Measurements from ENCODE around the gene RPTOR.

RPTOR gene

DNA sequence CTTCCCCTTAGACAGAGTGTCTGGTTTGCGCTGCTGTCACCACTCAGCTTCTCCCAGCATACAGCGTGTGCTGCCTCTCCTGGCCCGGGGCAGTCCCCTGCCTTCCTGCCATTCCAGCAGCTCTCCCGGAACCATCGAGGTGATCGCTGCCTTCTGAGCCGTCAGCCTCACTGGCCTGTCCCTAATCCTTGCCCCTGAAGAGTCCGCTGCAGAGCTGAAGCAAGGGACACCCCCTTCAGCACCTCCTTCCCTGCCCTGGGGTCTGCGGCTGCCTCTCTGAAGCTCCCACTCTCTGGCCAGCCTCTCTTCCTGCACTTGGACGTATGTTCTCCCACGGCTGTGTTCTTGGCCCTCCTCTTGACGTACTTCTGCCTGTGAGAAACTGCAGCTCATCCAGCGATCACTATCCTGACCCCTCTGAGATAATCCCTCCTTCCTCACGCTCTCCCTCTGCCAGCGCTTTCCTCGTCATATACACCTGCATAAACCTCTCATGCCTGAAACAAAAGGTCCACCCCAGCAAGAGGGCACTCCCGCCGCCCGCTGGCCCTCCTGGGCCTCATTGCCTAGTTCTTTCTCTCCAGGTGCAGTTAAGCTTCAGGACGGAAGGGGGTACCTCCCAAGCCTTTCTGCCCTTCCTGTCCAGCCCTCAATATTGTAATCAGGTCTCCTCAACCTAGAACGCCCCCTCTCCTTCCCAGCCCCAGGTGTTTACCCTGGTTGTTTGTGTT is 226.4 kb downstream of the RPTOR start:
- no peak for FAIRE-seq

DNA sequence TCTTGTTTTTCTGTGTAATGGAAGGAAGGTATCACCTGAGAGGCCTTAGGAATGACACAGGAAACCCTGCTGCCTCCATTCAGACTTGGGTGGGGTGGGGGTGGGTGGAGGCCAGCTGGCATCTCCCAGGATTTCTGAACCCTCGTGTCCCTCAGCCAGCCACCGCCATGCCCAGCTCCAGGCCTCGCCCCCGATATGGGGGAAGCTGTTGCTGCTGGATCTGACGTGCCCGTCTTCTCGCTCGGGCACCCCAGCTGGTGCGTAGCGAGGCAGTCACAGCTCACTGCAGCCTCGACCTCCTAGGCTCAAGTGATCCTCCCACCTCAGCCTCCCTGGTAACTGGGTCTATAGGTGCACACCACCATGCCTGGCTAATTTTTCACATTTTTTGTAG is 227.0 kb downstream of the RPTOR start:
- FAIRE-seq = no peak

DNA sequence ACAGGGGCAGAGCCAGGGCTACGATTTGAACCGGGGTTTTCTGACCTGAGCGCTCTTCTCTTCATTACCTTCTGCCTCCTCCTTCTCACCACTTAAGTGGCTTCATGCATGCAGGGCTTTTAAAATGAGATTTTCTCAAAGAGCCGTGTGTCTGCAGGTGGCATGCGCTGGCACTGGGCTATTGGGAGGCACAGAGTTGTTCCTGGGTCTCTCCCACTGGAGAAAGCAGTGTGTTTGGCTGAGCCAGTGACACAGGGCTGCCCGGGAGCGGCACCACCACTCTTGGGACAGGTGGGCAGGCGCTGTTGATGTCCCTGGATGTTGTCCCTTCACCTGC is 228.2 kb downstream of the RPTOR start:
- no peak for FAIRE-seq

DNA sequence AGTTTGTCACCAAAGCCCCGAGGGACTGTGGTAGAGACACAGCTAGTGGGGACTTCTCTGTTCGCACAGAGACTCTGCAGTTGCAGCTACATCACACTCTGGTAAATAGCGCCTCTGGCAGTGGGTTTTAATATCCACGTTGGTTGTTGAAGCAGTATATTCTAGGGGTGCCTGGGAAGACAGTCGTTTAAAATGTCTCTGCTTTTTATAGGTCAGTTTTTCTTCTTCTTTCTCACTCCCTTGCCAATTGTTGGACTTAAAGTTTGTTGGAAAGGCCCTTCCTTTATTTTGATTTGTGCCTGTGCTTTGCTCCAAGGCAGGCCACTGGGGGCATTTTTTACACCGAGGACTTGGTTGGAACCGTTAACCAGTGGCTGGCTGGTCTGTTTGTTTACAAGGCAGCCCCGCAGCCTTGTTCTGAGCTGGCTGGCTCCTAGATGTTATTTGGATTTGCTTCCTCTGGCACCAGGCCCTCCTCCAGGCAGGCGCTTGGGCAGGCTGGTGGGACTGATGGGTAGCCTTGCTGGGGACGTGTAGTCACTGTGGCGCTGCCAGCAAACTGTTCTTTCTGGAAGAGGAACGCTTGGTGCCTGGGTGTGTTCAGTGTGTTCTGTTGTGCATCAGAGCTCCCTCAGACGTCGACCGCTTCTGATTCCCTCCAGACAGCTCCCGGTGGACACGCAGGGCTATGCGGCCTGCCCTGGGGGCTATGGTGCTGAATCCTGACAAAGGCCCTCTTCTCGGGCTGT is 228.8 kb downstream of the RPTOR start:
- FAIRE-seq = no peak

DNA sequence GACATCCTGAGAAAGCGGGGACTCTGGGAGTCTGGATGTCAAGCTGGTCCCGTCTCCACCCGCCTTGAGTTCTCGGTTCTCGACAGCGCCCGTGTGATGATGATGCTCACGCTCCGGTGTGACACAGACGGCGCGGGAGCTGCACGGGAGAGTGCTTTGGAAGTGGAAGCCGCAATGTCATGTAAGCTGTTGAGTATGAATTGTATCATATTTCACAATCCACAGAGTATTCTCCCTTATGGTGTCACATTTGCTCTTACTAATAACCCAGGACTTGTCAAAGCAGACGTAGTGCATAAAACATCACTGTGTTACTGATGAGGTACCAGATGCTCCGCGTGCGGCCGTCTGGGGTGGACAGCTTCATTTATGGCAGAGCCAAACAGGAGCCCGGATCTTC is 229.5 kb downstream of the RPTOR start:
- FAIRE-seq = no peak

DNA sequence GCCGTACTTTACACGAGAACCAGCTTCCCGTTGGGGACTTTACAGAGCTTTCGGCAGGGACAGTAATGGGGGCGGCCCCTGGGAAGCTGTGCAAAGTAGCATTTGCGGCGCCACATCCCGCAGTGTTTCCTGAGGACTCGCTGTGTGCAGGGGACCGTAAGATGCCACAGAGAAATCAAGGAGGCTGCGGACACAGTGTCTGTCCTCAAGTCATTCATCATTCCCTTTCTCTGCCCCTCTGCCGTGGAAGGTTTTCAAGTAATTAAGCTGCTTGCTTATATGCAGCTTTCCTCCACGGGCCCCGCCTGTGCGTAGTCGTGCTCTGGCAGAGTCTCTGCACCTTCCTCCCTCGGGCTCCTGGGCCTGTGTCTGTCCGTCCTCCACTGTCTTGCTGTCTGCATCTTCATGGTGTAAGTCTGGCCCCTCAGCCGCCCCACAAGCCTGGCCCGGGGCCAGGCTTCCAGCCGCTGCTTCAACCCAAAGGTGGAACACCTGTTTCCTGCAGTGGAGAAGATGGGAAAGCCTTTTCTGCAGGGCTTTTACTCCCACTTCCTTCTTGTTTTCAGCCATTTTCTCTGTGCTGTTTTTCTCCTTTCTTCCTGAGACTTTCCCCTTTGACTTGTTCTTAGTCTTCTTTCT is 230.1 kb downstream of the RPTOR start:
- no peak for FAIRE-seq

DNA sequence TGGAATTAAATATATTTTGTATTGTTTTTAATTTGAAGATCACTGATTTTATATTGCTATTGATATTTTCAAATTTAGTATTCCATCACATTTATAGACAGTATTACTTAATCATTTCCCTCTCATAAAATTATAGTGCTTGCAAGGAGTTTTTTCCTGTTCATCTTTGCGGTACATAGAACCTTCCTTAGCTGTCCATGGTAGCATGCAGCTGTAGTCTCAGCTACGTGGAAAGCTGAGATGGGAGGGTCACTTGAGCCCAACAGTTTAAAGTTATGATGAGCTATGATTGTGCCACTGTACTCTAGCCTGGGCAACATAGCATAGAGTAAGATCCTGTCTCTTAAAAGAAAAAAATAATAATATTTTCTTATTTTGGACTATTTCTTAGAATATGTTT is 231.2 kb downstream of the RPTOR start:
- no peak for FAIRE-seq

DNA sequence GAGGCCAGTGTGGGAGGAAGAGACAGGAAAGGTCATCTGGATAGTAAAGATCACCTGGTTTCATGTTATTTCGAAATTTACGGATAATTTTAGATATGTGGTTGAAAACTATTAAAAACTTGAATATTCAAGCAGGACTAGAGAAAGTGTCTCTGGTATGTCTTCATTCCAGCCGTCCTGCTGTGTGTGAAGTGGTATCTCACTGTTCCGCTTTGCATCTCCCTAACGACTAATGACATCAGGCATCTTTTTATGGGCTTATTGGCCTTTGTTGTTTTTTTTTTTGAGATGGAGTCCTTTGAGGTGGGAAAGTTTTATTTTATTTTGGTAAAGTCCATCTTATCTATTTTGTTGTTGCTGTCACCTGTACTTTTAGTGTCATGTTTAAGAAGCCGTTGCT is 232.6 kb downstream of the RPTOR start:
- FAIRE-seq = no peak

DNA sequence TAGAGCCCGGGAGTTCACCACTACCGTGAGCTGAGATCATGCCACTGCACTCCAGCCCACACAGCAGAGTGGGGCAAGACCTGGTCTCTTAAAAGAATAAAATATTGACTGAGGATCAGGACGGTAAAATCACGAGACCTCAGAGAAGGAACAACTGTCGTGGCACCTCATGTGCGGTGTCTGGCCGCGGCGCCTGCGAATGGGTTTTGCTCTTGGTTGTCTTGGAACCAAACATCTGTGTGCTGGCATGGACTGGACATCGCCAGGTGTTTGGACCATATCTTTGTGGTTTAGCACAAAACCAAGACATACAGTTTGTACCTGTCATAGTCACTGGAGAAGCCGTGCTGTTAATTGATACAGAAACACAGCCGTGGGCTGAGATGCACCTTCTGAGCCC is 234.1 kb downstream of the RPTOR start:
- FAIRE-seq = no peak

DNA sequence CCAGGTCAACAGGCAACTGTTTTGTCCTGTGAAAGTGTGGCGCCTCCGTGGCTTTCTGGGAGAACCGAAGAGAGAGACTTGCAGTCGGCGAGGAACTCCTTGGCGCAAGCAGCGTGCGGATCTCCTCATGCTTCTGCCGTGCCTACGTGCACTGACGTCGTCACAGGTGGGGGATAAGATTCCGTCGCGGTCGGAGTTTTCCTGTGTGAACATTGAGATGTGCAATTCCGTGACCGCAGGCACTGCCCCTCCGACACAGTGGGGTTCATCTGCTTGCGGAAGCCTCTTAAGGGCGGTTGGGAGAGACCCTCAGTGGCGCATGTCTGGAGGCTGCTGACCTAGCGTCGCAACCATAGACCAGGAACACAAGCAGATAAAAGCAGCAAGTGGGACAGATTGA is 234.7 kb downstream of the RPTOR start:
- no peak for FAIRE-seq

DNA sequence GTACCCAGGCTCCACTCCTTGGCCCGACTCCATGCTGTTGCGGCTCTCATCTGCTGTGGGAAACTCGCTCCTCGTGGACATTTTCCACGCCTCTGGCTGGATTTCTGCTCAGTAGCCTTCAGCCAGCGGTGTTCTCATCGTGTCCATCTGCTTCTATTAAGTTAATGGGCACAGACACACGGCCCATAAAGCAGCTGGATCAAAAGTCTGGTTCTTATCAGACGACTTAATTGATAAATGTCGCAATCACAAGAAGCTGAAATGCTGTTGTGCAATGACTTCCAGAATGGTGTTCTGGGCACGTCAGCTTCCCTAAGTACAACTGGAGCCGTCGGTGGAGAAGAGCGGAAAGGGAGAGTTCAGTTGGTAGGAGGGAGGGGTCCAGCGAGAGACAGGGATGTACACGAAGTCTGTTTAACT is 235.3 kb downstream of the RPTOR start:
- no peak for FAIRE-seq

DNA sequence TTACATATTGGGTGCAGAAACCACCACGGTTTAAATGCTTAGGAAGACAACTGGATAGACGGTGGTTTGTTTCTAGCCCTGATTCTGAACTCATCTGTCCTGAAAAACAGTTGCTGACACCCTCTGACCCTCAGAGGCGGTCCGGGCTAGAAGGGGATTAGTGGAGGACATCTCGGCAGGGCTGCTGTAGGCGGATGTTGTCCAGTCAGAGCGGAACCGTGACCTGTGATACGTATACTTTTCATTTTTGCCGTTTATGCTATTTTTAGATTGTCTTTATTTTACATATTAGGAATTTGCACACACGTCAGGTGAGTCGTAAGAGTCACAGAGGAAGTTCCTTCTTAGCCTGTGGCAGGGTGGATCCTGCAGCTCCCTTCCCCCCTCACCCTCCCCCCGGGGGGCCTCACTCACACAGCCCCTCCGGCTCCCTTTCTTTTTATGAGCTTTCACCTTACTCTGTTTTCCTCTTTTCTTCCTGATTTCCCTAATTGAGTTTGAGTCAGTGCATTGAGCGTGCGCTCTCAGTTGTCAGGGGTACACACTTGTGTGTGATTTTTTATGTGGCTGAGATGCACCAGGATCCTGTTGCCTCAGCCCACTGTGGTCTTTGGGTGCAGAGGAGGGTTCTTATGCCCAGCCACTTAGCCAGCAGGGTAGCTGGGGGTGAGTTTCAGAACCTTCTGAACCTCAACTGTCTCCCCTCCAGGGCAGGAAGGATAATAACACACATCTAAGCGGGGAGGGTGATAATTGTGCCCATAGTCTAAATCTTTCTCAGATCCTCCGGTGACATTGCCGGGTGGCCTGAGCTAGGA is 236.0 kb downstream of the RPTOR start:
- no peak for FAIRE-seq

DNA sequence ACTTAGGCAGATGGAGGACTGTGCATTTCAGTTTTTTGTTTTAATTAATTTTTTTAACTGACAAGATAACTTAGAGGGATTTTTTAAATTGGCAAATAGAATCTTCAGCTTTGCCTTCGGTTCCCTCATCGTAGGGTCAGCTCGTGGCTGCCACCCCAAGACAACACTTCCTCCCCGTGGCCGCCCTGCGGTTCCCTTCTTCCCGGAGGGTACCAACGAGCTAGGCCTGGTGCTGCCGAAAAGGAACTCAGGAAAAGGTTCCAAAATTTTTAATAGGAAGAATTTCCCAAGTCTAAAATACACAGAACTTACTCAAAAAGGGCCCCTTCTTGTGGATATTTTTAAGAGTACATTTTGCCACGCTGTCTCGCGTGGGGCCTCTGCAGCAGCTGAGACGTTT is 236.6 kb downstream of the RPTOR start:
- no peak for FAIRE-seq

DNA sequence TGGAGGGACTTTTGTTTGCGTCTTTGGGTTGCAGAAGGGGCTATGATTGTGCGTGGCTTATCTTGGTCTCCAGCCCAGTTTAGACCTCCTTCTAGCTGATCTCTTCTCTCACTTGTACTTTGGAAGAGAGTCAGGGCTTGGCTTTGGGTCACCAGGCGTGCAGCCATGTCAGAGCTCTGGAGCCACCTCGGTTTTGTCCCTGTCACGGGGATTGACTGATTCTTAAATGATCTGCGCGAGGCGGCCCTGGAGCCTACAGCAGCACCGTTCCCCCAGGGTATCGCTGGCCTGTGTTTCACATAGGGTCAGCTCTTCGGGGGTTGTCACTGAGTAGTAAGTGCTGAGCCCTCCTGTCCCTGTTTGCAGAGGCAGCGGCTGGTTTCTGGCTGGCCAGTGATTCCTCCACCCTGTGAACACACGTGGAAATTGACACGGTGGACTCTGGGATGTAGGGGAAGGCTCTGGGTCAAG is 237.2 kb downstream of the RPTOR start:
- no peak for FAIRE-seq

DNA sequence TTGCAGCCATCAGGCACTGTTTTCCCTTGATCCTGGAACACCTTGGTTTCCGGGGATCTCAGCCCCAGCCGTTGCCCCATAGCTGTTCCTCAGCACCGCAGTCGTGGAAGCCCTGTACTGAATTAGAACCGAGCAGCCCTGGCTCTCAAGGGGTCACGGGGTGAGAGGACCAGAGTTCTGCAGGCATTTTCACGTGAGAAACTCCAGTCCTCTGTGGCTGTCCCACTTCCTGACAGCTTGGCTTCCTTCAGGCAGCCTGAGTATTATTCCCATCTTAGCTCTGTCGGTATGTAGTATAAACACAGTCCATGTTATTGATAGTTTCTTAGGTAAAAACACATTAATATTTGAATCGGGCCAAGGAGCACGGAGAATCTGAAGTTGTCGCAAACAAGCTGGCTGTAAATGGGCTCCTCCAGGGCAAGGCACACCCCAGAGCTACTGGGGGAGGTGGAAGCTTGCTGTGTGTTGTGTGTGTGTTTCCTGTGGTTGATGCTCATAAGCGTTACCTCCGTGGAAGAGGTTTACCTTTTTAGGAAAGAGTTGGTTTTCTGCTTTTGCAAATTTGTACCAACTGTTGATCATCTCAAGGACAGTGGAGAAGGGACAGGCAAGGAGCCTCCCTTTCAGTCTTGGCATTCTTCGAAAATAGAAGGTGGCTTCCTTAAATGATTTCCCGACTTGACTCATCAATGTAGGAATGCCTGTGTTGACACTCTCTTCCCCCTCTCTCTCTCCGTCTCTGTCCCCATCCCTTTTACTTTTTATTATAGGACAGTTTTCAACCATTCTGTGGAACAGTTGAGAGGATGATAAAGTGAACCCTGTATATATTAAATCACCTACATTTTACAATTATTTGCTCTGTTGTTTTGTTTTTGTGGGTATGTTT is 238.1 kb downstream of the RPTOR start:
- no peak for FAIRE-seq

DNA sequence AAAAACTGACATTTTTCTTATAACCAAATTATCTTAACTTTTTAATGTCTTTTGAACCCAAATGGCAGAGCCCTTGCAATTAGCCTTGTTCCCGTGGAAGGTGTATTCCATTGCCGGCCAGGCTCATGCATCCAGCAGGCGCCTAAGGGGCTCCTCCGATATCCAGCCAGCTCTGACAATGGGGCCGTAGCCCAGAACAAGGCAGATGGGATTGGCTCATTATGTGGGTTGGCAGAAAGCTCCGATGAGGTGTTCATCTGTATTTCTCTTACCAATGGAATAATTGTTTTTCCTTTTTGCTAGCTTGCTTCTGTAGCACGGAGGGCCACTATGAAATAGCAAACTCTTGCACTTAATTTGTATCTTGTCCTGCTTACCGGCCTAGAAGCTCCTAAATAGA is 238.8 kb downstream of the RPTOR start:
- no peak for FAIRE-seq

DNA sequence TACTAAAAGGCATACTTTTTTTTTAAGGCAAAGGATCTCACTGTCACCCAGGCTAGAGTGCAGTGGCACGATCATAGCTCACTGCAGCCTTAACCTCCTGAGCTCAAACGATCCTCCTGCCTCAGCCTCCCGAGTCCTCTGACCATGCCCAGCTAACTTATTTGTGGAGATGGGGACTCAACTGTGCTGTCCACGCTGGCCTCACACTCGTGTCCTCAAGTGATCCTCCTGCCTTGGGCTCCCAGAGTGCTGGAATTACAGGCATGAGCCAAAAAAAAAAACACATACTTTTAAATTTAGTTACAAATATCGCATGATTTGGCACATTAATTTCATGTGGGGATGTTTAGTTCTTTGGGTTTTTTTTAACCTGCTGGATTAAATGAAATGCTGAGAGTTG is 239.3 kb downstream of the RPTOR start:
- no peak for FAIRE-seq

DNA sequence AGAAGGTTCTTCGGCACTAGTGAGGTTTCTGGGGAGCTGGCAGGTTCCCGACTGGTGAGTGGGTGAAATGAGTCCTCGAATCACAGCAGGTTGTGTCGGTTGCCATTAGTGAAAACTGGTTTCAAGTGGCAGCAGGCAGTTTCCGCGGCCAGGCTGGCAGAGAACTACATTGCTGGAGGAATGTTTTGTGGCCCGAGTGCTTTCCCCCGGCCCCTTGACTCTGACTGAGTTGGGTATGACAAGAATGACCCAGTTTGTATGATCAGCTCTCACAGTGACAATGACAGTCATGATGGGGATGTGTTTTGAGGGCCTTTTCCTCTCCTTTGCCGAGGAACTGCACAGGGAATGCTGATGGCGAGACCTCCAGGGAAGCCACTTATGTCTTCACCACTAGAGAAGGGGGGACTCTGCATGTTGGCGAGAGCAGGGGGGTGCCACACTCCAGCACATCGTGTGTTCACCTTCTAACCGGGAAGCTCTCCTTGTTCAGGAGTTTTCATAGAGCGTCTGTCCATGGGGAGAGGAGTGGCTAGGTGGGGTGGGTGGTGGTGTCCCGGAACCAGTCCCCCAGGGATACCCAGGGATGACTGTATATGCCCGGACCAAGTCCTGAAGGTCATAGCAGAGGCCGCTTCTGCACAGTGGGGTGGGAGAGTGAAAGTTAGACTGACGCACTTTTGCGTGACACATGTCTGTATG is 241.0 kb downstream of the RPTOR start:
- FAIRE-seq = no peak

DNA sequence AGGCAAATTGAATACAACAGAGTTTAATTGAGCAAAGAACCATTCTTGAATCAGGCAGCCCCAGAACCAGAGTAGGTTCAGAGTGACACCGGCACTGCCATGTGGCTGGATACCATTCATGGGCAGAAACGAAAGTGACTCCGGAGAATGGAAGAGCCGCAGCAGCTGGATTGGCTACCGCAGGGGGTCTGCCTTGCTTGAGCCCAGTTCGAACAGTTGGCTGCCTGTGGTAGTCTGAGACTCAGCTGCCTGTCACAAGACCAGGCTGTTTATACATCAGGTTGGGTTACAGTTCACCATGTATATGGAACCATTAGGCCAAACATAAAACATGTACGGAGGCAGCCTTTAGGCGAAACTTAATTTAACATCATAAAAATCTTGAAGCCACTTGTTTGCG is 241.8 kb downstream of the RPTOR start:
- no peak for FAIRE-seq

DNA sequence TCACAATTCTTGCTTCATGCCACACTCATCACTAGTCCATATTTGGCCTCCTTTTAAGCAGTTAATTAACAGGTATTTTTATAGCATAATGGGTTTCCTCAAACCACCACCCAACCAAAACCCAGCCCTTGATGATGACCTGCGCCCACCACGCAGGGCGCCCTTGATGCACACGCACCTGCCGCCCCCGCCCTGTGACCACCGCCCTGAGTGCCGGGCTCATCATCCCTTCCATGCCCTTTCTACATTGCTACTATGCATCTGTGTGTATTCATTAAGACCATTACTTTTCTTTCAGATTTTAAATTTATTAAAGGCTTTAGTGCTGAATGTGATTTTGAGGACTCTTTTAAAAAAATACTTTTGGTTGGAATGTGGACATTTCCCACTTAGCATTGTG is 242.2 kb downstream of the RPTOR start:
- FAIRE-seq = no peak

DNA sequence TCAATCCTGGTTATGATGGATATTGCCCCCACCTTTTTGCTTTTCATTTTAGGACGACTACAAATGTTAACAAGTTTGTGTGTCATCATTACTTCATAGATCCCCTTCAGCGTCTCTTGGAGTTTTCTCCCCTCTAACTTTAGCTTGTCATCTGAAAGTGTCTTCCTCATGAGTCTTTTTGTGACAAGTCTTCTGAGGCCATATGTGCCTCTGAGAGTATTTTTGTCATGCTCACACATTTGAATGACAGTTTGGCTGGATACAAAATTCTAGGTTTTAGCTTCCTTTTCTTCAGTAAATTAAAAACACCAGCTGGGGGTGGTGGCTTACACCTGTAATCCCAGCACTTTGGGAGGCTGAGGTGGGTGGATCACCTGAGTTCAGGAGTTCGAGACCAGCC is 243.2 kb downstream of the RPTOR start:
- FAIRE-seq = no peak

All from endometrium (tissue), 2 donors.